ENCODE data around the gene DNAJC13. TPM values are rescaled to one million over a fixed set of nuclear protein-coding genes. Genes with fewer than 3 reads are reported as not detected.

The DNAJC13 gene
- total and polyA plus RNA-seq, 2 experiments from 2014 or later = 15.1 to 55.4 TPM

DNA sequence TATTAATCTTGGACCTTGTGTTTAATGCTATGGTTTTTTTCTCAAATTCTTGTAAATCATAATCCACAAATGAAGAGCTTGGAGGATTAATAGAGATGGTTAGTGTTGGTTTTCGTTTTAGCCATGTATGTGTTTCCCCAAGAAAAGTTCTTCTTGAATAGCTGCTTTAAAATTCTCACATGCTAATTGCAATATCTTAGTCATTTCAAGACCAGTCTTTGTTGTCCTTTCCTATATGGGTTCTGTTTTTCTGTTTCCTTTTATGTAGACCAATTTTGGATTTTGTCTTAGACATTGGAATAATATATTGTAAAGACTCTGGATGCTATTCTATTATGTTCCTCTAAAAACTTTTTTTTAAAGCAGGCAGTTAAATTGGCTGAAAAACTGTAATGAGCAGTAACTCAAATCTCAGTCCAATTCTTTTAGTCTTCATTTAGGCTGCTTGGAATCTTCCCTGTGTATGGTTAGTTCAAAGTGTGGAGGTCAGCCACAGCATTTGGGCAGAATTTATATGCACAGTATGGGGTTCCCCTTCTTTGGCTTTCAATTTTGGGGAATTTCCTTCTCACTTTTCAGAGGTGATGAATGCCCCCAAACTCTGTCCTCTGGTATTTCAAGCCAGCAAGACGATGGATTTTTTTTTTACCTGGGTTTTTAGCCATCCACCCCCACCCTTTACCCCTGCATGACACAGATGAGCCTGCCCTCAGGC lies 39.1 kb upstream of the DNAJC13 start:
- Histone ChIP-seq H3K79me2 (no peaks in the 10 kb centered on the region), H3K4me1 (ENCODE audit: insufficient read depth) (no peaks in the 10 kb centered on the region), H3K27ac (no peak overlapping the region), H2AFZ (no peak overlapping the region), H3K9me2 (replicated peaks; ENCODE audit: insufficient read depth) (no peaks in the 10 kb centered on the region), H3K4me3 (no peak overlapping the region), H3K4me2 (no peak overlapping the region), H4K20me1 (ENCODE audit: insufficient read depth, poor library complexity, severe bottlenecking) (no peaks in the 10 kb centered on the region), H3K27me3 (no peaks in the 10 kb centered on the region), H3K9me3 (ENCODE audit: low read depth) (no peaks in the 10 kb centered on the region), H3K36me3 (replicated peaks; ENCODE audit: insufficient read depth, low read depth) (no peaks in the 10 kb centered on the region)
- no peak for TF ChIP-seq EZH2phosphoT487 (IDR thresholded peaks at IDR 0.05; ENCODE audit: low read depth, severe bottlenecking, unreplicated experiment)
- no peak for TF ChIP-seq EZH2 (IDR thresholded peaks at IDR 0.05; ENCODE audit: borderline replicate concordance)
- TF ChIP-seq, protein P1, sequence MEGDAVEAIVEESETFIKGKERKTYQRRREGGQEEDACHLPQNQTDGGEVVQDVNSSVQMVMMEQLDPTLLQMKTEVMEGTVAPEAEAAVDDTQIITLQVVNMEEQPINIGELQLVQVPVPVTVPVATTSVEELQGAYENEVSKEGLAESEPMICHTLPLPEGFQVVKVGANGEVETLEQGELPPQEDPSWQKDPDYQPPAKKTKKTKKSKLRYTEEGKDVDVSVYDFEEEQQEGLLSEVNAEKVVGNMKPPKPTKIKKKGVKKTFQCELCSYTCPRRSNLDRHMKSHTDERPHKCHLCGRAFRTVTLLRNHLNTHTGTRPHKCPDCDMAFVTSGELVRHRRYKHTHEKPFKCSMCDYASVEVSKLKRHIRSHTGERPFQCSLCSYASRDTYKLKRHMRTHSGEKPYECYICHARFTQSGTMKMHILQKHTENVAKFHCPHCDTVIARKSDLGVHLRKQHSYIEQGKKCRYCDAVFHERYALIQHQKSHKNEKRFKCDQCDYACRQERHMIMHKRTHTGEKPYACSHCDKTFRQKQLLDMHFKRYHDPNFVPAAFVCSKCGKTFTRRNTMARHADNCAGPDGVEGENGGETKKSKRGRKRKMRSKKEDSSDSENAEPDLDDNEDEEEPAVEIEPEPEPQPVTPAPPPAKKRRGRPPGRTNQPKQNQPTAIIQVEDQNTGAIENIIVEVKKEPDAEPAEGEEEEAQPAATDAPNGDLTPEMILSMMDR (IDR thresholded peaks at IDR 0.05; ENCODE audit: poor library complexity) = no peak
- 92% methylated on average over 2 of the region's 2 CpGs for WGBS (ENCODE audit: low lambda C conversion rate, missing lambda C conversion rate)
- no peak for DNase-seq (ENCODE audit: low spot score)

DNA sequence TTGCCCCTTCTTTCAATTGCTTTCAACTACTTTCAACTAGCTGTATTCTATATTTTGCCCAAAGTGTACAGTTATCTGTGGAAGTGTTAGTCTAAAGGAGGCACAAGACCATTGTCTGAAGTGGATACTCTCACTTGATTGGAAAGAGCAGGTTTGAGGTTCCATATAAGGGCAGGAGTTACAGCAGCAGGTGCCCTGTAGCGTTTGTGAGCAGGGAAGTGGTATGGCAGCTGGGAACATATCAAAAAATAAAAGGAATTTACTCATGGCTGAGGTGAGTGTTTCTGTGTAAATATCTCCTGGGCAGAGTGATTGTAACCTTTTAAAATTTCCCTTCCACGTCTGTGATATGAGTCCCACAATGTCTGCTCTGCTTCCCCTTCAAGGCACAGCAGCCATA lies 38.5 kb upstream of the DNAJC13 start:
- 63% methylated on average over 2 of the region's 2 CpGs for WGBS (ENCODE audit: low lambda C conversion rate, missing lambda C conversion rate)
- TF ChIP-seq EZH2phosphoT487 (IDR thresholded peaks at IDR 0.05; ENCODE audit: low read depth, severe bottlenecking, unreplicated experiment) (no peak), EZH2 (IDR thresholded peaks at IDR 0.05; ENCODE audit: borderline replicate concordance) (no peak)
- TF ChIP-seq, protein P1 (IDR thresholded peaks at IDR 0.05; ENCODE audit: poor library complexity) = no peak
- no peaks in the 10 kb centered on the region for H3K36me3 ChIP-seq (replicated peaks; ENCODE audit: insufficient read depth, low read depth)

DNA sequence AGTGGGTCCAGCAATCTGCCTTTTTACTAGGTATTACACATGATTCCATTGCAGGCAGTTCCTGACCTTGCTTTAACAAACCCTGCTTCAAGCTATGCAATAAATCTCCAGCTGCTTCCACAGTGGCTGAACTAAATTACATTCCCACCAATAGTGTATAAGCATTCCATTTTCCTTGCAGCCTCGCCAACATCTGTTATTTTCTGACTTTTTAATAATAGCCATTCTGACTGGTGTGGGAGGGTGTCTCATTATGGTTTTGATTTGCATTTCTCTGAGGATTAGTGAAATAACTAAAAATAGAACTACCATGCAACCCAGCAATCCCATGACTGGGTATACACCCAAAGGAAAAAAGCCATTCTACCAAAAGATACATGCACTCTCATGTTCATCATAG lies 36.4 kb upstream of the DNAJC13 start:
- no peaks in the 10 kb centered on the region for H3K9me3 ChIP-seq (ENCODE audit: low read depth)
- no peaks in the 10 kb centered on the region for H3K4me1 ChIP-seq (ENCODE audit: insufficient read depth)
- no peak overlapping the region for H3K4me2 ChIP-seq
- no peaks in the 10 kb centered on the region for H3K9me2 ChIP-seq (replicated peaks; ENCODE audit: insufficient read depth)
- no peaks in the 10 kb centered on the region for H3K79me2 ChIP-seq
- H3K27ac ChIP-seq = no peak overlapping the region
- H4K20me1 ChIP-seq (ENCODE audit: insufficient read depth, poor library complexity, severe bottlenecking) = no peaks in the 10 kb centered on the region
- H3K36me3 ChIP-seq (replicated peaks; ENCODE audit: insufficient read depth, low read depth) = no peaks in the 10 kb centered on the region
- TF ChIP-seq, protein P1 (IDR thresholded peaks at IDR 0.05; ENCODE audit: poor library complexity) = no peak
- TF ChIP-seq EZH2phosphoT487 (IDR thresholded peaks at IDR 0.05; ENCODE audit: low read depth, severe bottlenecking, unreplicated experiment) (no peak), EZH2 (IDR thresholded peaks at IDR 0.05; ENCODE audit: borderline replicate concordance) (no peak)
- no peak overlapping the region for H3K4me3 ChIP-seq
- H2AFZ ChIP-seq = no peak overlapping the region
- no peaks in the 10 kb centered on the region for H3K27me3 ChIP-seq
- 76% methylated on average over 1 of the region's 1 CpG for WGBS (ENCODE audit: low lambda C conversion rate, missing lambda C conversion rate)
- DNase-seq (ENCODE audit: low spot score) = no peak

More for the DNA sequence above, 38.5 kb upstream of the DNAJC13 start:
- H3K4me3 ChIP-seq = no peak overlapping the region
- DNase-seq (ENCODE audit: low spot score) = no peak
- H3K9me3 ChIP-seq (ENCODE audit: low read depth) = no peaks in the 10 kb centered on the region
- H3K9me2 ChIP-seq (replicated peaks; ENCODE audit: insufficient read depth) = no peaks in the 10 kb centered on the region
- H3K79me2 ChIP-seq = no peaks in the 10 kb centered on the region
- H2AFZ ChIP-seq = no peak overlapping the region
- H3K27me3 ChIP-seq = no peaks in the 10 kb centered on the region
- H3K4me2 ChIP-seq = no peak overlapping the region
- H3K27ac ChIP-seq = no peak overlapping the region
- no peaks in the 10 kb centered on the region for H3K4me1 ChIP-seq (ENCODE audit: insufficient read depth)
- no peaks in the 10 kb centered on the region for H4K20me1 ChIP-seq (ENCODE audit: insufficient read depth, poor library complexity, severe bottlenecking)
